Neural progenitor cell (in vitro differentiated cells): ENCODE data around the gene RNH1.
A peak's percentile ranks its signal among the peaks of the same experiment; 100 is the strongest.

ENCODE experiments used
- EZH2phosphoT487 ChIP-seq: fragments of 200-600 bp; sonication (generic); IDR thresholded peaks from 2 replicates; pipeline ENCODE4 v1.6.1; 2017; ENCODE audit warnings: antibody characterized with exemption
- TF ChIP-seq, protein P1 (sequence below): fragments of 200-600 bp; sonication (generic); IDR thresholded peaks from 2 replicates; pipeline ENCODE4 v1.5.1; 2017; ENCODE audit warnings: antibody characterized with exemption, mild to moderate bottlenecking

DNA sequence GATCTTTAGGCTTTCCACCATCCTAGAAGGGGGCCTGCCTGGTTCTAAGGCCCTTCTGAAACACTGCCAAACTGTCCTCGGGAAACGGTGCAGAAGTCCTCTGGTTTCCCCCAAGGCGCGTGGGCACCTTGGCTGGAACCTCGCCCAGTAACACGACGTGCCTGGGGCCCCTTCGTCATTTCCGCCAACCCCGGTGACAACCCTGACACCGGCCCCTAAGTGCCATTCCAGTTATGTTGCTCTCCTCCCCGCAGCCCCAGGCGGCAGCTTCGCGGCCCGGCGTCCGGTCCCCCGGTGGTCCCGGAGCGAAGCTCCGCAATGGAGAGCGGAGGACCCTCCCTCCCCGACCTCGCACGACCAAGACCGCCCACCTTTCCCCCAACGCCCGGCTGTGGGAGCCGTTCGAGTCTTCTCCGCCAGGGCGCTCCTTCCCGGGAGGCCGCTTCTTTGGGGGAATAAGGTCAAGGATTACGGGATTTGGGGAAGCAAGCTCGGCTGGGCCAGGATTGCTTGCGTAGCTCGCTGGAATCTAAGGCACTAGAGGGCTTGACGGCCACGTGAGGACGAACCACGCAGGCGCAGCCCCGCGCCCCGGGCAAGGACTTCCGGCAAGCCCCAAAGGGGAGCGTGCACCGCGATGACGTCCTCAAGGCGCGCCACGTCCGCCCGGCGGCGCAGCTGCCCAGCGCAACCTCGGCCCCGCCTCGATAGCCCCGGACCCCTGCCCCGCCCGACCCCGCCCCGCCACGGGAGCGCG is 626 bp downstream of the RNH1 start:
- TF ChIP-seq, protein P1, sequence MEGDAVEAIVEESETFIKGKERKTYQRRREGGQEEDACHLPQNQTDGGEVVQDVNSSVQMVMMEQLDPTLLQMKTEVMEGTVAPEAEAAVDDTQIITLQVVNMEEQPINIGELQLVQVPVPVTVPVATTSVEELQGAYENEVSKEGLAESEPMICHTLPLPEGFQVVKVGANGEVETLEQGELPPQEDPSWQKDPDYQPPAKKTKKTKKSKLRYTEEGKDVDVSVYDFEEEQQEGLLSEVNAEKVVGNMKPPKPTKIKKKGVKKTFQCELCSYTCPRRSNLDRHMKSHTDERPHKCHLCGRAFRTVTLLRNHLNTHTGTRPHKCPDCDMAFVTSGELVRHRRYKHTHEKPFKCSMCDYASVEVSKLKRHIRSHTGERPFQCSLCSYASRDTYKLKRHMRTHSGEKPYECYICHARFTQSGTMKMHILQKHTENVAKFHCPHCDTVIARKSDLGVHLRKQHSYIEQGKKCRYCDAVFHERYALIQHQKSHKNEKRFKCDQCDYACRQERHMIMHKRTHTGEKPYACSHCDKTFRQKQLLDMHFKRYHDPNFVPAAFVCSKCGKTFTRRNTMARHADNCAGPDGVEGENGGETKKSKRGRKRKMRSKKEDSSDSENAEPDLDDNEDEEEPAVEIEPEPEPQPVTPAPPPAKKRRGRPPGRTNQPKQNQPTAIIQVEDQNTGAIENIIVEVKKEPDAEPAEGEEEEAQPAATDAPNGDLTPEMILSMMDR = peak; percentile 17
- no peak for TF ChIP-seq EZH2phosphoT487
